K562 (cell line): ENCODE results near the gene TBC1D26. TPM values are rescaled to one million over a fixed set of nuclear protein-coding genes. Genes with fewer than 3 reads are reported as not detected.
"Not testable (repeated sequence)": the region's sequence is repeated elsewhere in the genome, so short reads cannot be mapped to it uniquely, and the experiment has no call there.

Experiments
- ATAC-seq: fragments of 200-7000 bp; cut with Tn5 transposase; 3 replicates; pipeline ENCODE4 v1.9.1; 2020; ENCODE audit warnings: moderate library complexity
- BruUV-seq: library from RNA; stranded (reverse); fragments of 400-500 nt; replicated peaks from 2 replicates; lab custom pipeline; 2021; lab: Mats Ljungman, UMichigan
- CTCF ChIA-PET: fragments of 300-600 bp; formaldehyde crosslinking; extraction: SDS; loops from one replicate; lab custom pipeline; 2021; ENCODE audit warnings: low intra/inter-chr PET ratio; lab: Yijun Ruan, JAX
- POLR2A ChIA-PET: fragments of 300-600, 350-650 bp; sonication (Branson Sonifier 250); formaldehyde crosslinking; extraction: SDS; loops from one replicate; lab custom pipeline; 2021; ENCODE audit warnings: antibody characterized with exemption, inconsistent platforms; lab: Yijun Ruan, JAX
- DNase-seq, 4 experiments: peaks; one replicate each; pipeline versions ENCODE4 v3.0.0 to v3.0.0-alpha.2; 2011 to 2018; ENCODE audit warnings: low spot score in 3 of 4, mixed read lengths in 3 of 4; ENCODE audit errors: extremely low read depth in 1 of 4
- FAIRE-seq: peaks from 2 replicates; lab custom pipeline; 2011; peaks lifted over from hg19 to GRCh38; lab: Jason Lieb, UNC
- H2AFZ ChIP-seq: 2 replicates; pipeline ENCODE4 v1.6.0; 2011; ENCODE audit warnings: low read depth, low read length, control low read depth, inconsistent platforms
- H3K27ac ChIP-seq: fragments of 200-600 bp; 3 replicates; pipeline ENCODE4 v1.8.0; 2011; ENCODE audit warnings: low read depth, mild to moderate bottlenecking, control low read depth, inconsistent platforms, low read length, moderate library complexity, mixed read lengths; ENCODE audit errors: extremely low read depth
- H3K27me3 ChIP-seq, 2 experiments: fragments of 300-600 bp in 1 of 2; 2 replicates in 1 of 2; 3 replicates in 1 of 2; pipeline versions ENCODE4 v1.6.0 to v1.8.0; 2011; ENCODE audit warnings: inconsistent platforms in 2 of 2, low read length in 2 of 2, mild to moderate bottlenecking in 1 of 2, mixed read lengths in 1 of 2, moderate library complexity in 1 of 2; ENCODE audit not compliant: control insufficient read depth in 2 of 2, insufficient read depth in 2 of 2
- H3K36me3 ChIP-seq: fragments of 300-600 bp; 3 replicates; pipeline ENCODE4 v1.8.0; 2011; ENCODE audit warnings: mild to moderate bottlenecking, low read length, inconsistent platforms; ENCODE audit not compliant: control insufficient read depth, insufficient read depth
- H3K4me1 ChIP-seq, 2 experiments: fragments of 200-600 bp in 1 of 2; replicated peaks in 1 of 2; 2 replicates in 1 of 2; 3 replicates in 1 of 2; pipeline versions ENCODE4 v1.5.1 to v1.8.0; 2011; ENCODE audit warnings: inconsistent platforms in 2 of 2, low read length in 2 of 2, mild to moderate bottlenecking in 1 of 2, mixed read lengths in 1 of 2, moderate library complexity in 1 of 2; ENCODE audit not compliant: control insufficient read depth in 2 of 2, insufficient read depth in 2 of 2
- H3K4me2 ChIP-seq: 2 replicates; pipeline ENCODE4 v1.6.1; 2011; ENCODE audit warnings: low read length, control low read depth, inconsistent platforms, mixed read lengths; ENCODE audit not compliant: insufficient read depth
- H3K4me3 ChIP-seq: fragments of 200-600 bp; sonication (generic), shearing (Covaris generic); 2 replicates; pipeline ENCODE4 v1.5.1; 2016; ENCODE audit warnings: control low read depth, inconsistent platforms
- H3K79me2 ChIP-seq: fragments of 200-600 bp; 3 replicates; pipeline ENCODE4 v1.8.0; 2011; ENCODE audit warnings: low read length, inconsistent platforms; ENCODE audit not compliant: control insufficient read depth, insufficient read depth
- H3K9ac ChIP-seq, 2 experiments: 2 replicates each; pipeline versions ENCODE4 v1.6.0 to v1.6.1; 2011; ENCODE audit warnings: low read depth in 2 of 2, low read length in 2 of 2, control low read depth in 1 of 2, inconsistent platforms in 1 of 2, mild to moderate bottlenecking in 1 of 2, mixed read lengths in 1 of 2; ENCODE audit not compliant: insufficient read depth in 1 of 2
- H3K9me1 ChIP-seq: one replicate; pipeline ENCODE4 v1.6.0; 2011; ENCODE audit warnings: inconsistent platforms, mild to moderate bottlenecking, low read length, moderate library complexity; ENCODE audit not compliant: control insufficient read depth, insufficient read depth
- H3K9me3 ChIP-seq: replicated peaks from 2 replicates; pipeline ENCODE4 v1.5.1; 2011; ENCODE audit warnings: low read depth, low read length, inconsistent platforms; ENCODE audit not compliant: control insufficient read depth, insufficient read depth
- H4K20me1 ChIP-seq: replicated peaks from 2 replicates; pipeline ENCODE4 v1.6.1; 2011; ENCODE audit warnings: low read length, inconsistent platforms, mixed read lengths; ENCODE audit not compliant: control insufficient read depth, insufficient read depth
- ARHGAP35 ChIP-seq: fragments of 450-650 bp; IDR thresholded peaks from 2 replicates; pipeline ENCODE4 v1.6.1; 2018; ENCODE audit not compliant: partially characterized antibody
- BHLHE40 ChIP-seq: IDR thresholded peaks from 2 replicates; pipeline ENCODE4 v1.6.1; 2011; ENCODE audit warnings: low read length, improper control_type of control experiment
- CHD2 ChIP-seq: IDR thresholded peaks from 2 replicates; pipeline ENCODE4 v1.6.1; 2011; ENCODE audit warnings: low read depth, low read length
- HCFC1 ChIP-seq: IDR thresholded peaks from 2 replicates; pipeline ENCODE4 v1.6.1; 2012; ENCODE audit warnings: low read depth, low read length, improper control_type of control experiment
- MAZ ChIP-seq, 2 experiments: fragments of 450-650 bp in 1 of 2; sonication (generic) in 1 of 2; formaldehyde crosslinking; IDR thresholded peaks in 1 of 2; conservative IDR thresholded peaks in 1 of 2; 2 replicates each; pipeline versions ENCODE4 v1.4.0 to v1.5.0; 2020; ENCODE audit warnings: mild to moderate bottlenecking in 1 of 2, missing genetic modification reagents in 1 of 2
- MEIS2 ChIP-seq: fragments of 450-650 bp; IDR thresholded peaks from 2 replicates; pipeline ENCODE4 v1.6.1; 2014; ENCODE audit warnings: mild to moderate bottlenecking; ENCODE audit not compliant: partially characterized antibody
- POLR2G ChIP-seq: fragments of 200-400 bp; formaldehyde crosslinking; IDR thresholded peaks from 2 replicates; pipeline ENCODE4 v1.6.1; 2017; ENCODE audit warnings: low read depth, mild to moderate bottlenecking, antibody characterized with exemption, low read length, moderate library complexity
- RCOR1 ChIP-seq, 2 experiments: IDR thresholded peaks; 2 replicates each; pipeline ENCODE4 v1.6.1; 2012; ENCODE audit warnings: low read depth in 2 of 2, low read length in 2 of 2, borderline replicate concordance in 1 of 2, improper control_type of control experiment in 1 of 2
- SIX5 ChIP-seq, 2 experiments: IDR thresholded peaks; 2 replicates each; pipeline ENCODE4 v1.6.1; 2011; ENCODE audit warnings: low read length in 2 of 2, borderline replicate concordance in 1 of 2, low read depth in 1 of 2, mild to moderate bottlenecking in 1 of 2, moderate library complexity in 1 of 2; ENCODE audit not compliant: insufficient read depth in 1 of 2
- SREBF1 ChIP-seq: fragments of 150-350 bp; IDR thresholded peaks from 2 replicates; pipeline ENCODE4 v1.6.1; 2014; ENCODE audit warnings: antibody characterized with exemption, low read depth, low read length, borderline replicate concordance
- SUPT5H ChIP-seq: fragments of 450-650 bp; IDR thresholded peaks from 2 replicates; pipeline ENCODE4 v1.6.1; 2016
- ZFX ChIP-seq: sonication (generic); formaldehyde crosslinking; IDR thresholded peaks from 2 replicates; pipeline ENCODE4 v1.8.0; 2022; ENCODE audit warnings: mild to moderate bottlenecking, missing genetic modification reagents, moderate library complexity
- WGBS: fragments of 100-300 bp; shearing (Covaris generic); methylation state at CpG from one replicate; pipeline ENCODE4 v1.1.6; 2016; ENCODE audit warnings: low coverage, mixed read lengths; ENCODE audit not compliant: insufficient coverage; ENCODE audit errors: missing lambda C conversion rate; 5-methylcytosine and 5-hydroxymethylcytosine counted together
- in situ Hi-C: fragments of 300-500 bp; cut with MboI; formaldehyde crosslinking; loops from 4 replicates; pipeline ENCODE4 v1.15.0; 2018; ENCODE audit warnings: inconsistent platforms, mixed read lengths
- intact Hi-C: fragments of 100-400 bp; cut with micrococcal nuclease; formaldehyde crosslinking; loops from 2 replicates; pipeline ENCODE4 v1.14.2; 2022
- polyA plus RNA-seq, 8 experiments: library from polyadenylated mRNA; depleted of rRNA in 4 of 8; stranded (reverse) in 5 of 8; unstranded in 3 of 8; fragments of >200 nt; fragmentation: Nextera tagmentation in 2 of 8; fragmentation: Illumina TruSeq in 1 of 8; extraction: Ambion mirVana in 2 of 8; extraction: Trizol in 1 of 8; gene quantifications; 2 replicates each; pipeline versions ENCODE4 v1.2.1 to v1.2.3, GENCODE V29; 2011 to 2014; ENCODE audit warnings: inconsistent platforms in 1 of 8, missing spikeins in 1 of 8
- total RNA-seq, 7 experiments: library from RNA; depleted of rRNA in 6 of 7; stranded (reverse); fragments of >200 nt in 6 of 7; fragmentation: Illumina TruSeq in 2 of 7; extraction: Trizol in 2 of 7; gene quantifications; 2 replicates each; pipeline versions ENCODE4 v1.2.1 to v1.2.3, GENCODE V29; 2011 to 2021; ENCODE audit warnings: low replicate concordance in 1 of 7
- TF ChIP-seq, protein P1 (sequence below): sonication (generic); formaldehyde crosslinking; IDR thresholded peaks from 2 replicates; pipeline ENCODE4 v1.9.0; 2022; ENCODE audit warnings: mild to moderate bottlenecking, missing genetic modification reagents
- TF ChIP-seq, protein P2 (sequence below), 2 experiments: fragments of 450-650 bp; conservative IDR thresholded peaks; 2 replicates each; pipeline ENCODE4 v1.6.1; 2017; ENCODE audit warnings: mild to moderate bottlenecking in 2 of 2, moderate library complexity in 2 of 2
- TF ChIP-seq, protein P3 (sequence below): fragments of 450-650 bp; IDR thresholded peaks from 2 replicates; pipeline ENCODE4 v1.6.1; 2014; ENCODE audit warnings: low read depth, mild to moderate bottlenecking, moderate library complexity, borderline replicate concordance
- TF ChIP-seq, protein P4 (sequence below), 2 experiments: fragments of 450-650 bp; IDR thresholded peaks; 2 replicates each; pipeline ENCODE4 v1.6.1; 2016

TBC1D26 gene
- total and polyA plus RNA-seq, 9 of the 15 experiments (the other 6 are each of a cell fraction or from before 2014, with no cell fraction given) = 0.08 TPM; not detected in 8

DNA sequence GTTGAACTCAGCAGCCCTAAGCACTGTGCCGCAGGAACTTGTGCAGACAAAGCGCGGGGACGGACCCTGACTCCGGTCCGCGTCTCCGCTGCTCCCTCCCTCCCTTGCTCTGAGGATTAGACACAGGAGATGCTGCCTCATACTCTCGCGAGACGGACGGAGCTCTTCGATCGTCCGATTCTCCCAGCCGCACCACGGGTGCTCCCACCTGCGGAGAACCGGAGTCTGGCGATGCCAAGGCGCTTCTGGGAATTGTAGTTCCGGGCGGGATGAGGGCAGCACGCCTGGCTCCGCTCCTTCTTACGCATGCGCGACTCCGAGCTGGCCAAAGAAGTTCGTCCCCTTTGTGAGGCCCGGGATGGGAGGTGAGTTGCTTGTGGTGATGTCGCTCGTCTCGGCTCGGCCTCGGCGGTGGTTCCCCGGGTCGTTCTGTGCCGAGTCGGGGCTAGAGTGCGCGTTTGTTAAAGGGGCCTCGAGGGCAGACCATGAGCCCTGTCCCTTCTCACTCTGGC lies 32.6 kb upstream of the TBC1D26 start, which contains the start of gene ZNF286A:
ZNF286A (plus strand) TSS at position 340 of the 512 bp plus-strand sequence. CDS start 578 bp downstream, outside the sequence.
- BruUV-seq, H4K20me1 ChIP-seq, H3K27ac ChIP-seq, H3K4me1 ChIP-seq, H3K9me1 ChIP-seq, H3K79me2 ChIP-seq, H3K36me3 ChIP-seq, H3K9me3 ChIP-seq, intact Hi-C loops, CTCF ChIA-PET, in situ Hi-C loops, H3K27me3 ChIP-seq: not testable (repeated sequence)
- 0% methylated on average over 10 of the region's 44 CpGs for WGBS
- peak within 1 kb of the TSS; percentile 47 for H3K4me3 ChIP-seq
- peak within 1 kb of the TSS; percentile 81 for H2AFZ ChIP-seq
- FAIRE-seq = peak; percentile 92
- peak; percentile 99 for ATAC-seq
- POLR2A ChIA-PET = interaction anchor here (1.2 kb wide), 1 partner anchor 139 kb away, joined by 3 read pairs; no protein-coding TSS in a partner anchor
- peak within 1 kb of the TSS; percentile 20 to 74; a peak in 3 of 4 replicates for H3K9ac ChIP-seq
- peak; percentile 84 to 96 (median 86) for DNase-seq
- peak within 1 kb of the TSS; percentile 49 for H3K4me2 ChIP-seq
- peak; percentile 45; the same call in 1 of the 2 replicates for TF ChIP-seq SUPT5H
- TF ChIP-seq, protein P1, sequence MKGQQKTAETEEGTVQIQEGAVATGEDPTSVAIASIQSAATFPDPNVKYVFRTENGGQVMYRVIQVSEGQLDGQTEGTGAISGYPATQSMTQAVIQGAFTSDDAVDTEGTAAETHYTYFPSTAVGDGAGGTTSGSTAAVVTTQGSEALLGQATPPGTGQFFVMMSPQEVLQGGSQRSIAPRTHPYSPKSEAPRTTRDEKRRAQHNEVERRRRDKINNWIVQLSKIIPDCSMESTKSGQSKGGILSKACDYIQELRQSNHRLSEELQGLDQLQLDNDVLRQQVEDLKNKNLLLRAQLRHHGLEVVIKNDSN = peak; percentile 36; the same call in 1 of the 2 replicates
- TF ChIP-seq SREBF1 = peak; percentile 42; the same call in 1 of the 2 replicates
- TF ChIP-seq ZFX (CRISPR knock-in tag) = peak; percentile 57
- TF ChIP-seq HCFC1 = peak; percentile 84
- TF ChIP-seq, protein P2, sequence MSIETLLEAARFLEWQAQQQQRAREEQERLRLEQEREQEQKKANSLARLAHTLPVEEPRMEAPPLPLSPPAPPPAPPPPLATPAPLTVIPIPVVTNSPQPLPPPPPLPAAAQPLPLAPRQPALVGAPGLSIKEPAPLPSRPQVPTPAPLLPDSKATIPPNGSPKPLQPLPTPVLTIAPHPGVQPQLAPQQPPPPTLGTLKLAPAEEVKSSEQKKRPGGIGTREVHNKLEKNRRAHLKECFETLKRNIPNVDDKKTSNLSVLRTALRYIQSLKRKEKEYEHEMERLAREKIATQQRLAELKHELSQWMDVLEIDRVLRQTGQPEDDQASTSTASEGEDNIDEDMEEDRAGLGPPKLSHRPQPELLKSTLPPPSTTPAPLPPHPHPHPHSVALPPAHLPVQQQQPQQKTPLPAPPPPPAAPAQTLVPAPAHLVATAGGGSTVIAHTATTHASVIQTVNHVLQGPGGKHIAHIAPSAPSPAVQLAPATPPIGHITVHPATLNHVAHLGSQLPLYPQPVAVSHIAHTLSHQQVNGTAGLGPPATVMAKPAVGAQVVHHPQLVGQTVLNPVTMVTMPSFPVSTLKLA (conservative IDR thresholded peaks at IDR 0.05) = peak; percentile 39 to 64; a peak in 3 of 4 replicates
- peak; percentile 64 for TF ChIP-seq MEIS2
- TF ChIP-seq CHD2 = peak; percentile 94
- TF ChIP-seq POLR2G = peak; percentile 73
- TF ChIP-seq, protein P3, sequence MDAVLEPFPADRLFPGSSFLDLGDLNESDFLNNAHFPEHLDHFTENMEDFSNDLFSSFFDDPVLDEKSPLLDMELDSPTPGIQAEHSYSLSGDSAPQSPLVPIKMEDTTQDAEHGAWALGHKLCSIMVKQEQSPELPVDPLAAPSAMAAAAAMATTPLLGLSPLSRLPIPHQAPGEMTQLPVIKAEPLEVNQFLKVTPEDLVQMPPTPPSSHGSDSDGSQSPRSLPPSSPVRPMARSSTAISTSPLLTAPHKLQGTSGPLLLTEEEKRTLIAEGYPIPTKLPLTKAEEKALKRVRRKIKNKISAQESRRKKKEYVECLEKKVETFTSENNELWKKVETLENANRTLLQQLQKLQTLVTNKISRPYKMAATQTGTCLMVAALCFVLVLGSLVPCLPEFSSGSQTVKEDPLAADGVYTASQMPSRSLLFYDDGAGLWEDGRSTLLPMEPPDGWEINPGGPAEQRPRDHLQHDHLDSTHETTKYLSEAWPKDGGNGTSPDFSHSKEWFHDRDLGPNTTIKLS = peak; percentile 74
- TF ChIP-seq SIX5 (IDR thresholded peaks at IDR 0.05; ENCODE audit: borderline replicate concordance in 1 of 2, insufficient read depth in 1 of 2, low read depth in 1 of 2, low read length in 2 of 2) = peak; percentile 38 to 51; a peak in 3 of 4 replicates
- TF ChIP-seq, protein P4, sequence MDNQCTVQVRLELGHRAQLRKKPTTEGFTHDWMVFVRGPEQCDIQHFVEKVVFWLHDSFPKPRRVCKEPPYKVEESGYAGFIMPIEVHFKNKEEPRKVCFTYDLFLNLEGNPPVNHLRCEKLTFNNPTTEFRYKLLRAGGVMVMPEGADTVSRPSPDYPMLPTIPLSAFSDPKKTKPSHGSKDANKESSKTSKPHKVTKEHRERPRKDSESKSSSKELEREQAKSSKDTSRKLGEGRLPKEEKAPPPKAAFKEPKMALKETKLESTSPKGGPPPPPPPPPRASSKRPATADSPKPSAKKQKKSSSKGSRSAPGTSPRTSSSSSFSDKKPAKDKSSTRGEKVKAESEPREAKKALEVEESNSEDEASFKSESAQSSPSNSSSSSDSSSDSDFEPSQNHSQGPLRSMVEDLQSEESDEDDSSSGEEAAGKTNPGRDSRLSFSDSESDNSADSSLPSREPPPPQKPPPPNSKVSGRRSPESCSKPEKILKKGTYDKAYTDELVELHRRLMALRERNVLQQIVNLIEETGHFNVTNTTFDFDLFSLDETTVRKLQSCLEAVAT (IDR thresholded peaks at IDR 0.05) = peak in 1 of 2 experiments; percentile 27; a peak in 1 of 4 replicates
- peak; percentile 41 for TF ChIP-seq ARHGAP35
- TF ChIP-seq BHLHE40 = peak; percentile 23; the same call in 1 of the 2 replicates
- peak in 1 of 2 experiments; percentile 67; a peak in 1 of 4 replicates for TF ChIP-seq MAZ (CRISPR knock-in tag; conservative IDR thresholded peaks at IDR 0.05 in 1 of 2, IDR thresholded peaks at IDR 0.05 in 1 of 2)
- 0 out of 4 replicates have a peak, but pooled peaks of 1 of the 2 experiments have one; percentile 20 for TF ChIP-seq RCOR1 (IDR thresholded peaks at IDR 0.05; ENCODE audit: borderline replicate concordance in 1 of 2, low read depth in 2 of 2, low read length in 2 of 2)
